Loucy (cell line): Measurements from ENCODE around the gene PRR5.

Experiments
- EZH2phosphoT487 ChIP-seq: fragments of 200-600 bp; IDR thresholded peaks from 2 replicates; pipeline ENCODE4 v1.6.1; 2018; ENCODE audit warnings: antibody characterized with exemption, mild to moderate bottlenecking, moderate library complexity, borderline replicate concordance
- TF ChIP-seq, protein P1 (sequence below): fragments of 200-600 bp; sonication (generic); conservative IDR thresholded peaks from 2 replicates; pipeline ENCODE4 v1.5.1; 2014; ENCODE audit warnings: mild to moderate bottlenecking, antibody characterized with exemption, low read length

DNA sequence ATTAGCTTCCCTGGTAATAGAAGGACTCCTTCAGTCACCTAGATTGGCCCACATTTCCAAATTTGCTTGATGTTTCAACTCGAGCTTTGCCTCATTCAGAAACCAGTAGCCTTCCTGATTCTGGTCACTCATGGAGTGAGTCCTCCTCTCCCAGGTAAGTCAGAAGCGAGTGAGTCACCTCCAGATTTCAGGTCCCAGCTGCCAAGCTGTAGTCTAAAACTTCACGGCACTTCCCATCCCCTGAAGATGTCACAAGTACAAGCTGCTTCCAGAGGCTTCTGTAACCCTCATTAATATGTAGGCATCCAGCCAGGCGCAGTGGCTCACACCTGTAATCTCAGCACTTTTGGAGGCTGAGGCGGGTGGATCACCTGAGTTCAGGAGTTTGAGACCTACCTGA is 73.9 kb downstream of the PRR5 start:
- TF ChIP-seq, protein P1, sequence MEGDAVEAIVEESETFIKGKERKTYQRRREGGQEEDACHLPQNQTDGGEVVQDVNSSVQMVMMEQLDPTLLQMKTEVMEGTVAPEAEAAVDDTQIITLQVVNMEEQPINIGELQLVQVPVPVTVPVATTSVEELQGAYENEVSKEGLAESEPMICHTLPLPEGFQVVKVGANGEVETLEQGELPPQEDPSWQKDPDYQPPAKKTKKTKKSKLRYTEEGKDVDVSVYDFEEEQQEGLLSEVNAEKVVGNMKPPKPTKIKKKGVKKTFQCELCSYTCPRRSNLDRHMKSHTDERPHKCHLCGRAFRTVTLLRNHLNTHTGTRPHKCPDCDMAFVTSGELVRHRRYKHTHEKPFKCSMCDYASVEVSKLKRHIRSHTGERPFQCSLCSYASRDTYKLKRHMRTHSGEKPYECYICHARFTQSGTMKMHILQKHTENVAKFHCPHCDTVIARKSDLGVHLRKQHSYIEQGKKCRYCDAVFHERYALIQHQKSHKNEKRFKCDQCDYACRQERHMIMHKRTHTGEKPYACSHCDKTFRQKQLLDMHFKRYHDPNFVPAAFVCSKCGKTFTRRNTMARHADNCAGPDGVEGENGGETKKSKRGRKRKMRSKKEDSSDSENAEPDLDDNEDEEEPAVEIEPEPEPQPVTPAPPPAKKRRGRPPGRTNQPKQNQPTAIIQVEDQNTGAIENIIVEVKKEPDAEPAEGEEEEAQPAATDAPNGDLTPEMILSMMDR: no peak
- TF ChIP-seq EZH2phosphoT487: no peak
